Endothelial cell (in vitro differentiated cells): Measurements from ENCODE around the gene ACTBL2. TPM values are rescaled to one million over a fixed set of nuclear protein-coding genes. Genes with fewer than 3 reads are reported as not detected.

Experiments
- DNase-seq: peaks from one replicate; pipeline ENCODE4 v3.0.0; 2021; ENCODE audit warnings: low spot score
- H3K27ac Mint-ChIP-seq: one replicate; pipeline ENCODE4 v1.8.0; 2021; ENCODE audit warnings: mixed read lengths, inconsistent platforms; ENCODE audit not compliant: unreplicated experiment
- H3K27me3 Mint-ChIP-seq: one replicate; pipeline ENCODE4 v1.8.0; 2021; ENCODE audit warnings: mild to moderate bottlenecking, moderate library complexity, mixed read lengths, inconsistent platforms; ENCODE audit not compliant: unreplicated experiment
- H3K36me3 Mint-ChIP-seq: one replicate; pipeline ENCODE4 v1.8.0; 2021; ENCODE audit warnings: mild to moderate bottlenecking, low read depth, mixed read lengths, inconsistent platforms; ENCODE audit not compliant: unreplicated experiment
- H3K4me1 Mint-ChIP-seq: one replicate; pipeline ENCODE4 v1.8.0; 2021; ENCODE audit warnings: mild to moderate bottlenecking, mixed read lengths, inconsistent platforms; ENCODE audit not compliant: unreplicated experiment
- H3K4me3 Mint-ChIP-seq: one replicate; pipeline ENCODE4 v1.8.0; 2021; ENCODE audit warnings: mild to moderate bottlenecking, mixed read lengths, inconsistent platforms; ENCODE audit not compliant: unreplicated experiment
- H3K9me3 Mint-ChIP-seq: one replicate; pipeline ENCODE4 v1.8.0; 2021; ENCODE audit warnings: mixed read lengths, inconsistent platforms; ENCODE audit not compliant: unreplicated experiment
- CTCF ChIP-seq: fragments of 200-600 bp; sonication (generic); IDR thresholded peaks from one replicate; pipeline ENCODE4 v1.5.0; 2021; ENCODE audit warnings: antibody characterized with exemption; ENCODE audit not compliant: unreplicated experiment
- total RNA-seq: library from RNA; stranded (reverse); fragmentation: NEBNext Ultra II Directional; extraction: Animal tissue kit (Norgen Biotek cat#: 25700); gene quantifications from one replicate; pipeline ENCODE4 v1.2.1, GENCODE V29; 2021; ENCODE audit not compliant: unreplicated experiment

The ACTBL2 gene
- total RNA-seq, 1 donor from 2014 or later, result not detected

DNA sequence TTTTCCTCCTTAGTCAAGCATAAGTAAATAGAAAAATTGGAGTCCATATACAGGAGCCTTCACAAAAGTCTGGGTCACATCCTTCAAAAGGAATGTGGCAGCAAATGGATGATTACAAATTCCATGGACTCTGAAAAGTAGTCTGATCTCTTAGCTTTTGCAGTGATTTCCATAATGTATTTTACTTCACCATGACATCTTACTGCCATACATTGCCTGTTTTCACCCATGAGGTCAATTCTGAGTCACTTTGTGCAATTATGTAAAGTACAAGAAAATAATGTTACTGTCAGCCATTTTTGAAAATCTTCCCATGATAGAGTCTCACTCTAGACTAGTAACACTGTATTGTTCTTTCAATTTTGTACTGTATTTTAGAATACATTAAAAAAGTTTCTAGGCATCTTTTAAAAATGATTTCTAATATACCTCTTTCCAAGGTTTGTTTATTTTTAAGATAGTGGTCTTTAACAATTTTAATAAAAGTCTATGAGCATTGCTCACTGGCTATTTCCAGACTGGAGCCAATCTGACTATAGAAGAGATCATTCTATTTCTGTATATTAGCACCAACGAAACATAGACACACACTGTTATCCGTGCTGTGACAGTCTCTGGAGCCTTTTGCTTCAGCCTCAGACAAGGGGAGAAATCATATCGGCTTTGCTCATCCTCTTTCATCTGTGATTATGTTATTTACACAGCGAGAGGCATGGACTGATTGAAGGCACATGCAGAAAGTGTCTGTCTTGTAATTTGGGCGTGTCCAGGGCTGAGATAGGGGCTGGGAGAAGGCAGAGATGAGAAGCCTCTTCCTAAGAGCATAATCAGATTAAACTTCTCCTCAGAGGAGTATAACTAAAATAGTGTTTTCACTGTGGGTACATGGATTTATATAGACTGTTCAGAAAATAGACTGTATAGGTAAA lies 22.9 kb upstream of the ACTBL2 start:
- H3K4me3 Mint-ChIP-seq, result no peak overlapping the region
- no peaks in the 10 kb centered on the region for H3K36me3 Mint-ChIP-seq
- TF ChIP-seq CTCF, result no peak
- peaks cover 3% of the 10 kb centered on the region for H3K27me3 Mint-ChIP-seq
- DNase-seq, result no peak
- H3K27ac Mint-ChIP-seq, result no peak overlapping the region
- H3K4me1 Mint-ChIP-seq, result peaks cover 14% of the 10 kb centered on the region
- H3K9me3 Mint-ChIP-seq, result no peaks in the 10 kb centered on the region

DNA sequence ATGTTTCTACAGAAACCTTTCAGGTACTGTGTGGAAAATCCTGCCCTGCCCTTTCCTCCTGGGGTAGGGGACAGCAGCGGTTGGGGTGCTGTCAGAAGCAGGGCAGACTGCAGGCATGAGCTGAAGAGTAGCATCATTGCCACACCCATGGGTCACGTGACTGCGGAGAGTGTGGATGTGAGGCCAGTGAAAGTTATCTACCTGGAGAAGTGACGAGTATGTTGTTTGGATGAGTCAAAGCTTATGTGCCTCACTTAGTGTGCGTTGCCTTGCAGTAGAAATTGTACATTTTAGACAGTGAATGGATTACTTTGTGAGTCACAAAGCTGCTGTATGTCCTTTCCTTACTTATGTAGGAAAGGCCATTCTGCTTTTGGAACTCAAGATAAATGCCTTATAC lies 21.7 kb upstream of the ACTBL2 start:
- Mint-ChIP-seq H3K36me3 (no peaks in the 10 kb centered on the region), H3K4me3 (no peak overlapping the region), H3K27me3 (peaks cover 3% of the 10 kb centered on the region), H3K4me1 (peaks cover 20% of the 10 kb centered on the region), H3K27ac (no peak overlapping the region), H3K9me3 (no peaks in the 10 kb centered on the region)
- TF ChIP-seq CTCF, result no peak
- DNase-seq, result no peak

GRCh38 chr5:57503433-57503832 lies 20.8 kb upstream of the ACTBL2 start:
- Mint-ChIP-seq H3K4me1 (peaks cover 20% of the 10 kb centered on the region), H3K27me3 (peaks cover 3% of the 10 kb centered on the region), H3K36me3 (no peaks in the 10 kb centered on the region), H3K9me3 (no peaks in the 10 kb centered on the region), H3K27ac (no peak overlapping the region), H3K4me3 (no peak overlapping the region)
- no peak for DNase-seq
- TF ChIP-seq CTCF, result no peak

DNA sequence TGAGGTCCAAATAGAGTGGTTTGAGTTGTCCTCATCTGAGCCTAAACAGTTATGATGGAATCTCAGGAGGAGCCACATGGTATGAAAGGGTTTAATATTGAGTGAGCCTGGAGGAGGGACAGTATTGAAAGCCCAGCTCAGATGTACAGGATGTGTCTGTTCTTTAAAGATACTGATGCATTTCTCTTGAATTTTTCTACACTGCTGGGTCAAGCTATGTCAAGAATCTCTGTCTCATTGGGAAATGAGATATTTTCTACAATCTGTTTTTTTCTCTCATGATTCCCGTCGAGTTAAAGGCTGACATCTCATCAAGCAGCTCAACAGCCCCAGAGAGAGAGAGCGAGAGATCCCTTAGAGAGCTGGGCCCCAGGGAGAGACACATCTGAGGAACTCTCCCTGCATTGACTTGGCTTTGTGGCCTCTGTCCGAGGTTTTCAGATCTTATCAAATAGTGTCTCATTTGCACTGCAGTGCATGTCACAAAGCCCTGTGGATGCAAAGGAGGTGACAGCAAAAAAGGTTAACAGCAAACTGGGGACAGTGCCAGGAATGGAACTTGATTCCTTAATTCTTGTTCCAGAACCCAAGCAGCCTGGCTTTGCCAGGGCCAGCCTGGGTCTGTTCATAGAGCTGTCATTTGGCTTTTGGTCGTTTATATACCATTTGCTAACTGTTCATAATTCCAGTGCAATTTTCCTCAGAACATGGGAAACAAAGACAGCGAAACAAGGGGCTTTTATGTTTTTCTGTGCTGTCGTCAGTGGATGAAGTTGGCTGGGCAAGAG lies 19.0 kb upstream of the ACTBL2 start:
- no peak for DNase-seq
- Mint-ChIP-seq H3K27ac (no peak overlapping the region), H3K4me1 (peaks cover 17% of the 10 kb centered on the region), H3K27me3 (peaks cover 3% of the 10 kb centered on the region), H3K4me3 (no peak overlapping the region), H3K9me3 (no peaks in the 10 kb centered on the region), H3K36me3 (no peaks in the 10 kb centered on the region)
- TF ChIP-seq CTCF, result no peak
